Islet precursor cell (in vitro differentiated cells): ENCODE measurements around the gene NRF1.
"Not testable (repeated sequence)": the region's sequence is repeated elsewhere in the genome, so short reads cannot be mapped to it uniquely, and the experiment has no call there.

ENCODE experiments used
- DNase-seq: peaks from one replicate; pipeline ENCODE4 v3.0.0-alpha.2; 2018

Gene NRF1

DNA sequence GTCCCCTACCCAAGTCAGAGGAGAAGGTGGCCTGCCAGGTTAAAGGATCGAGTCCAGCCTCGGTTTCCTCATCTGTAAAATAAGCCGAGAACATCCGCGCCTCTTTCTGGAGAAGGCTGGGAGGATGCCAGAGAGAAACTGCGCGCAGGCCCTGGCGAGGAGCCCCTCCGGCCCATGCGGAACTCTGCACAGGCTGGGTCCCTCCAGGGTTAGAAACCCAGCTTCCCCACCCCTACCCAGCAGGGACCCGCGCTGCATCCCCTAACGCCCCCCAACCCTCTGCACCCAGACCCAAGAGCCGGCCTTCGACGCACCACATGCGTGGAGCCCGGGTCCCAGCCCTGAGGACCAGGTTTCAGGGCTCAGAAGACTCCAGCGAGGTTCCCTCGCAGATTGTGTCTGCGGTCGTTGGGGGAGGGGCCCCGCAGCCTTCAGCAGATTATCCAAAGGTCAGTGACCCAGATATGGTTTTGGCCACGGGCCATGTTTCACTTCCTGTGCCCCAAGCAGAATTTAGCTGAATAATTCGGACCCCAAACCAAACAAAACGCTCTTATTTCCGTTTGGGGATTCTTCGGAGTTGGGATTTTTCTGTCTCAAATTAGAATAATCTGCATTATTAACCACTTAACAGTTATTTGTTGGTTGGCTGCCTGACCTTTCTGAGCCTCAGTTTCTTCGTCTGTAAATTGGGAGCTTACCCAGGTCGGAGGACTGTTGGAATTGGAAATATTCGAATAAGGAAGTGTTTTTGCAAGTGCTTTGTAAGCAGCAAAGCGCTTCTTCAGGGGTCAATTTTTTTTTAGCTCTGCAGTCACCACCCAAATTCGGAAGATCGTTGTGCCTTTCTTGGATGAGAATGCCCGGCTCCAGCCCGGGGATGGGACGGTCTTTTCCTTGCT, 173.5 kb downstream of the NRF1 start:
- no peak for DNase-seq

DNA sequence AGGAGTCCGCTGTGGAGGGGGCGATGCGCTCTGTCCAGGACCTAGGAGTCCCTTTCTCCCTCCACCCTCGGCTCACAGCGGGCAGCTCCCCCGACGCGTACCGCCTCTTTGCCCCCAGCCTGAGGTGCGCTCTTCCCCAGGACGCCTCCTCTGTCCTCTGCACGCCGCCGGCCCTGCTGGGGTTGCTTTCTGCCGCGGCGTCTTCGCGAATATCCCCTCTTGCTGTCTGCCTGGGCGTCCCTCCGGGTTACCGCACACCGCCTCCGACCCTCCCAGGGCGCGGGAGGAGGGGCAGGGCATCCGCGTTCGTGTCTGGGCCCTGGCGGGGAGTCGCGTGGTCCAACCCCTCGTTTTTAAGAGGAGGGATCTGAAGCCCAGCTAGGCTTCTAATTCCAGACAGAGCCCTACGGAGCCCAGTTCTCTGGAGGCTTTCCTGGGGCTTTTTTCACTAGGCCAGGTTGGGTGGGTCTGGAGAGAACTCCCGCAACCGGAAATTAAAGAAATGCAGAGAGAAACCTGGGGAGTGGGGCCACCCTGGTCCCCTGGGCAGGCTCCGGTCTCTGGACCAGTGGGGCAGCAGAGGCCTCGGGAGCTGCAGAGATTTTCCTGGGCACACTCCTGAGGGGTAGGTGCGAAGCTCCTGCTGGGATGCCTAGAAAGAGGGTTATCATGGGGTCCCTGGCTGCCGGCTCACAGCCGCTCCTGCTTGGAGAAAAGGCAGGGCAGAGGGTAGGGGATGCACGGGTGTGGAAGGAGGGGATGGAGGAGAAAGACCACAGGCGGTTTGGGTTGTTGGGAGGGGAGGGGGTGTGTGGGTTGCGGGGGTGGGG, 174.4 kb downstream of the NRF1 start:
- no peak for DNase-seq

DNA sequence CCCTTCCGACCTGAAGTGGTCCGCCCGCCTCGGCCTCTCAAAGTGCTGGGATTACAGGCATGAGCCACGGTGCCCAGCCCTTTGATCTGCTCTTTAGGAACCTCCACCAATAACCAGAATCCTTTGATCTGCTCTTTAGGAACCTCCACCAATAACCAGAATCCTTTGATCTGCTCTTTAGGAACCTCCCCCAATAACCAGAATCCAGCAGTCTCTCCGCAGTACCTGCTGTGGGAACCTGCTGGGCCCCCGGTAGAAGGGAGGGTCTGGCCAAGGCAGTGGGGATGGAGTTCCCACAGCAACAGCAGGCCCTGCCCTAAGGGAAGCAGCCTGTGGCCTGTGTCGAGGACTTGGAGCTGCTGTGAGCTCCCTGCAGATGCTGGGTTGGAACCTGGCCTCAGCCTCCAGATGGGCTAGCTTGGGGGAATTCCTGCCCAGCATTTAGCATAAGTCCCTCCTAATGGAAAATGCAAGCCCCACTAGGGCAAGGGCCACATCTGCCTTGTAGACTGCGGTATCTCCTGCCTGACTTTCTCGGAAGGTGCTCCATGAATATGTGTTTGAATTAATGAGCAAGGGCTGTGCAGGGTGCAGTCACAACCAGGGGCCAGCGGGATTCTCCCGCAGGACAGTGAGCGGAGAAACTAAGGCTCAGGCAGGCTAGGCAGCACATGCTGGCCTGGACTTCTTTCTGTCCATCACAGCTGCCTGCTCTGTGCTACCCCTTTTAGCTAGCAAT, 175.5 kb downstream of the NRF1 start:
- peak; percentile 87 for DNase-seq

DNA sequence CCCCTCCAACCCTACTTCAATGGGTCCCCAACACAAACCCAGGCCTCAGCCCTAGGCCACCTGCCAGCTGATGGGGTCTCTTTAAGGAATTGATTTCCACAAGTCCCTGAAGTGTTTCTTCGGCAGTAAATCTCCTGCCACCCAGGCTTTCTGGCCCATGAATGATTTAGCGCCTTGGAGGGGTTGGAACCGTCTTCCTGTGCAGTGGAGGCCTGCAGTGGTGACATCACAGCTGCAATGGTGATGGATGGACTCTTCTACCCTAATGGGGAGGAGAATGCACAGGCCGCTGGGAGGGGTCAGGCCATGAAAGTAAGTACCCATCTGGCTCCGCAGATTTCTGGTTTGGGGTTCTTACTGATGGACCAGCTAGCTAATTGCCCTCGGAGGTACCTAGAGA, 177.5 kb downstream of the NRF1 start:
- no peak for DNase-seq

DNA sequence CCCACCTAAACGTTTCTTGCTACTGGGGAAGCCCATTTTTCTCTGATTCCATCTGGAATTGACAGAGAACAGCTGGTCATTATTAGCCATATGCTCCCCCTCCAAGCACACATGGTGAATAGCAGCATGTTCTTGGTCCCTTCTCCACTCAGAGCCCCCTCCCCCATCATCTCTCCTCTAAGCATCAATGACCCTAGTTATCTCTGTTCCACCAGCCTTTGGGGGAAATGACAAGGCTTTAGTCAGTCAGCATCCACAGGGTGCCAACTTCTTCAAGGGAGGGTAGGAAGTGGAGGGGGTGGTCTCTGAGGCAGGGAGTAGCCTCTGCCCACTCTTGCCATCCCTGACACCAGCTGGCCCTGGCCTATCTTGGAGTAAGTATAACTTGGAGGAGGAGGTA, 178.1 kb downstream of the NRF1 start:
- DNase-seq, result no peak

DNA sequence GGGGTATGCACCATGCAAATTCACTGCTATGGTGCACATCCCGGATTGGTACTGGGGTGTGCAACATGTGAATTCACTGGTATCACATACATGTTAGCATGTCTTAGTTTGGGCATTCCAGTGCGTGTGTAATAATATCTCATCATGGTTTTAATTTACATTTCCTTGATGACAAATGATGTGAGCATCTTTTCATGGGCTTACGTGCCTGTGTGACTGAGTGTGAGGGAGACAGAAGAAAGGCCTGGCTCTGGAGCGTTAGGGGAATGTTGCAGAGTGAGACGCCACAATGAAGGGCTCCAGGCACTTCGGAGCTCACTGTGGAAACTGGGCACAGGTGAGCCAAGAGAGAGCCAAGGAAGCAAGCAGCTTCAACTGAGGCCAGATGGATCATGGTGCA, 178.6 kb downstream of the NRF1 start:
- no peak for DNase-seq

DNA sequence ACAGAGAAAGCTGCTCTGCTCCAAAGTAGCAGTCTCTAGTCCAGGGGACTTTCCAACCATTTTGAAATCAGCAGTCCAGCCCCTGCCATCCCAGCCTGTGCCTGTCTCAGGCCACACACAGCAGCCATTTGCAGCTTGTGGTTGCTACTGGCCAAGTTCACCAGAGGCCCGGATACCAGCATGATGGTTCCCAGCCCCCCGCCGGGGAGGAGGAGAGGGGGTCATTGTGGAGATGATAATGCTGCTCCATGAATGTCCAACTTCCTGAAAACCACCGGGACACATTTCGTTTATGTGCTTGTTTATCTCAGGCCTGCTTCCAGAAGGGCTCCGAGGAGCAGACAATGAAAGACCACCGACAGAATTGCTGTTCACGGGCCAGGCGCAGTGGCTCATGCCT, 181.2 kb downstream of the NRF1 start:
- DNase-seq, result no peak

DNA sequence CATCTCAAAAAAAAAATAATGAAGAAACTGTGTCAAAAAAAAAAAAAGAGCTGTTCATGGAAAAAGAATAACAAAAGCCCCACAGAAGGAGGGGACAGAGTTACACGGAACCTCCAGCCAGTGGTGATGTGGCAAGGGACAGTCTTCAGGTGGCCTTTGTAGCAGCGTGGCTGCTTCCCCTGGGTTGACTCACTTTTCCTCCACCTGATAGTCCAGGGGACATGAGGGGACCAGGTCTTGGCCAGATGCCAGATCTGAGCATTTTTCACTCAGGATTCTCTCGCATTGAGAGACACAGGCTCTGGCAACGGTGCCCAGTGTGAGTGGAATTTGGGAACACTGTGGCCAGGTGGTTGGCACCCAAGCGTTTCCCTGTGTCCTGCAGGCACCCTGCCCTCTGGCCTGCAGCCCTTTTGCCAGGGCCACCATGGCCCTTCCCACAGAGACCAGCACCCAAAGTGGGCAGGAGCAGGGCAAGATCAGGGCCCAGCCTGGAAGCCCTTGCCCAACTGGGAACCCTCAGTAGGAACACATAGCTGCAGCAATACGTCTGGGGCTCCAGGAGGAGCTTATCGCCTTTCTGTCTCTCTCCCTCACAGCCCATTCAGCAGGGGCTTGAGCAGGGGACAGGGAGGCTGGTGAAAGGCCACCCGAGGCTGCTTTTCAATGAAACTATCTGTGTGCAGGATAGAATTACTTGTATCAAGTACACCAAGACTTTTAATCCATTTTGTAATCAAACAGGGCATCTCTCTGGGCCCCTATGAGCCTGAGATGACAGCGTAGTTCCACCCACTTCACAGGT, 182.2 kb downstream of the NRF1 start:
- DNase-seq, result peak; percentile 43

DNA sequence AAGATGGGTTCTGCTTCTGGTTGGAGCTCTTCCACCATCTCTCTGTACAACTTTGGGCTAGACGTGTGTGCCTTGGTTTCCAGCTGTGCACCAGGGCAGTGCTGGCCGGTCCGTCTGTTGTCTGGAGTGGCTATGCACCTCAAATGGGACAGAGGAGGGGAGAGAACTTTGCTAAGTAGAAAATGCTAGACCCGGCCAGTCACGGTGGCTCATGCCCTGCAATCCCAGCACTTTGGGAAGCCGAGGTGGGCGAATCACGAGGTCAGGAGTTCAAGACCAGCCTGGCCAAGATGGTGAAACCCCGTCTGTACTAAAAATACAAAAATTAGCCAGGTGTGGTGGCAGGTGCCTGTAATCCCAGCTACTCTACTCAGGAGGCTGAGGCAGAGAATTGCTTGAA, 182.9 kb downstream of the NRF1 start:
- DNase-seq, result not testable (repeated sequence)

DNA sequence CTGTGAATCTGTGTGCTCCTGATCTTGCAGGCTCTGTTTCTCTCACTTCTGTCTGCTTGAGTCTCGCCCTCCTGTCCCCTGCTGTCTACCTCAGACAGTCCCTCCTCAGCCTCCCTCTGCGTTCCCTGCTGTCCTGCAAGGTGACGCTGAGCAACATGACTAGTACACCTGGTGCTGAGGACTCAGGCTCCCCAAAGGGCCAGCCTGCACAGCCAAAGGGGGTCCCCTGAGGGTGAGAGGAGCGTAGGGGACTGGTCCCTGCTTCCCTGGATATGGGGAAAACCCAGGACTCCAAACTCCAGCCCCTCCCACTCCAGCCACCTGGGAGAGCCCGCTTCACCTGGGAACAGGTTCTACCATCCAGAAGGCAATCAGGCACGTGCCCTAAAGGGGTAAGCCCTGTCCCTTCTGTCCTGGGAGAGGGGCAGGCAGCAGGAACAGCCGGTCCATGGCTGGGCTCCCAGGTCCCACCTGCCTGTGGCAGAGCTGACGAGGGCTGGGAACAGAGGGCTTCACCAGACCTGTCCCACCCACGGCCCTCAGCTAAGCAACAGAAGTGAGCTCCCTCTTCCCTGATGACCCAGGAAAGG, 184.8 kb downstream of the NRF1 start:
- DNase-seq, result no peak

DNA sequence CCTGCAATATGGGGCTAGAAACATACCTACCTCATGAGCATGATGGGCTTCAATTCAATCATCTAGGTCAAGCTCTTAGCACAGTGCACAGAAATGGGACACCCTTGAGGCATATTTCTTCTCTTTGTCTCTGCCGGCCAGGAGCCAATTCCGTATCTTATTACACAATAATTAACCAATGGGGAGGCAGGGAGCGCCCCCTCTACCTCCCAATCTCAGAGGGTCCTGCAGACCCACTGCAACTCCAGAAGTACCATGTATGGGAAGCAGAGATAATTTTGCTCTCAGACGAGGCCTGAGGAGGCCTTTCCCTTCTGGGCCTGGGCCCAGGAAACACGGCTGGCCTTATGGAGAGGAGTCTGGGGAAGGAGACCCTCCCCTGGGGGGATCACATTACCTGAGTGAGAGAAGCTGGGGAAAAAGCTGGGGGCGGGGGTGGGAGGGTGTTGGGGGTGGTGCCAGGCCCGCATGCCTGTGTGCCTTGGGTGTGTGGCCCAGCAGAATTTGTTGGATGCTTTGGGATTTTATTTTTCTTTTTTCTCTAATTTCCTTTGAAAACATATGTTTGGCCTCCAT, 185.8 kb downstream of the NRF1 start:
- DNase-seq, result no peak

DNA sequence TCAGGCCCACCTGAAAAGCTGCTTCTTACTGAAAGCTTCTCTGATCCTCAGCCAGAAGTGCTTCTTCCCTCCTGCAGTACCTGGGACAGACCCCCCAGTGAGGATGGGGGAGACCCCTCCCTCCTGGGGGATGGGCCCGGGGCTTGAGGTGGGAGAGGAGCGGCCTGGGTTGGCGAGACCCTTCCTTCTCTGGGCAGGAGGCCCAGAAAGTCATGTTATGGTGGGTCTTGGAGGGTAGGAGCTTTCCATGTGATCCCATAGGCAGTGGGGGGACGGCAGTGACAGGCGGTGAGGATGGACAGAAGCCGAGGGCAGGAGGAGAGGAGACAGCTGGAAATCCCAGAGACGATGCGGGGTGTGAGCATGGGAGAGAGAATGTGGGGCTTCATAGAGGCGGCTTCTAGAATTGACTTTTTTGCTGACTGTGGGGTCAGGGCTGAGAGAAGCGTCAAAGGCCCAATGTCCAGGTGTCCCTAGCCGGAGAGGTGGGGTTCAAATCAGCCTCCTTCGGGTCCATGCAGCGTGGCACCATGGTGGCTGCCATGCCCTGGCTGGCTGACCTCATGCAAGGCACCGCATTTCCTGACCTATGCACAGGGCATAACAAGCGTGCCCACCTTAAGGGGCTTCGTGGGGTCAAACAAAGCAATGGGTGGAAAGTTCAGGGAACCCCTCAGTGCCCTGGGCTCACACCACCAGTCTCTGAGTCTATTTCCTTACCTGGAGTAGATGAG, 187.3 kb downstream of the NRF1 start:
- no peak for DNase-seq

DNA sequence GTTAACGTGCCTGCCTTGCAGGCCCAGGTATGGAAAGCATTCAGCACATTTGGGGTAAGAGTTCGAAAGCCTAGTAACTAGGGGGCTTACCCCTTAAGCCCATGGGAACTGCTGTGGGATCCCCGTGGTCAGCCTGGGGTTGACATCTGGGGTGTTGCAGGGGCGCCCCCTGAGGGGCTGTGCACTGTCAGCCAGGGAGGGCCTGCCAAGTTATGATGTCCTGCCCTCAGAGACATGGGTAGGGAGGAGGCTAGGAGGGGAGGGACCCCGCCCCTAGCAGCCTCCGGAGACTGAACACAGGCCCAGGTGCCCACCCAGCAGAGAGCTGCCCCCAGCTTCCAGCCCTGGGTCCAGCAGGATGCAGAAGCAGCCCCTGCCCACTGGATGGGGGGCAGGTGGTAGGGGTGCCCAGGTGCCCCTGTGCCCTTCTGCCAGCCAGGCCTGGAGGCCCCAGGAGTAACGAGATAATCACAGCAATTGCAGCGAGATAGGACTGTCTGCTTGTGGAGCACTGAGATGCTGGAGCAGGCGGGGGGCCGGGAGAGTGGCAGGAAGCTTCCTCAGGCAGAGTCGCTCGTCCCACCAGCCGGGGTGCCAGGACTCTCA, 187.9 kb downstream of the NRF1 start:
- no peak for DNase-seq

DNA sequence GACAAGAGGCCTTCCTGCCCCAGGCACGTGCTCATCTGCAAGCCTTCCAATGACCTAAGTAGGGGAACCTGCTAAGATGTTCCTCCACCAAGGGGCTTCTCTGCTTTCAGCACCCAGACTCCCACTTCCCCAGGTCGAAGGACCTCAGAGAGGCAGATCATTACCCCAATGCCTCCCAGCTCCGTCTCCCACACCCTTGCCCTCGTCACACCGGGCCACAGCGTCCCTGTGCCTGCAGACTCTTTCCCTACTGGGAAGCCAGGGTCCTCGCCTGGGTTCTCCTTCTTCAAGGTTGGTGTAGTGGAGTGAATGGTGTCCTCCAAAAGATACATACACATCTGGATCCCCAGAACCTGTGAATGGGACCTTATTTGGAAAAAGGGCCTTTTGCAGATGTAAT, 189.4 kb downstream of the NRF1 start:
- DNase-seq, result no peak

DNA sequence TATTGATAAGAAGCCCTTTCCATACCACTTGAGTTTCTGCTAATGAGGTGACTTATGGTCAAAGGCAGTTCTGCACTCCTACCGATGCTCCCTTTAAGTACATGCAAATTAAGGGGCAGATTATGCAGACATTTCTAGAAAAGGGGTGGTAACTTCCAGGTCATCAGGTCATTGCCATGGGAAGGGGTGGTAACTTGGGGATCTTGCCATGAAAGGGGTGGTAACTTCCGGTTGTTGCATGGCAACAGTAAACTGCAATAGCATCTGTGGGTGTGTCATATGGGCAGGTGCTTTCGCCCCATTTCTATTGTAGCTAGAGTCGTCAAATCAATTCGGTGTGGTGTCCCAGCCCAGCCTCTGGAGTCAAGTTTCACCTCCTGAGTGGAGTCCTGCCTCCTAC, 190.4 kb downstream of the NRF1 start:
- DNase-seq, result no peak

DNA sequence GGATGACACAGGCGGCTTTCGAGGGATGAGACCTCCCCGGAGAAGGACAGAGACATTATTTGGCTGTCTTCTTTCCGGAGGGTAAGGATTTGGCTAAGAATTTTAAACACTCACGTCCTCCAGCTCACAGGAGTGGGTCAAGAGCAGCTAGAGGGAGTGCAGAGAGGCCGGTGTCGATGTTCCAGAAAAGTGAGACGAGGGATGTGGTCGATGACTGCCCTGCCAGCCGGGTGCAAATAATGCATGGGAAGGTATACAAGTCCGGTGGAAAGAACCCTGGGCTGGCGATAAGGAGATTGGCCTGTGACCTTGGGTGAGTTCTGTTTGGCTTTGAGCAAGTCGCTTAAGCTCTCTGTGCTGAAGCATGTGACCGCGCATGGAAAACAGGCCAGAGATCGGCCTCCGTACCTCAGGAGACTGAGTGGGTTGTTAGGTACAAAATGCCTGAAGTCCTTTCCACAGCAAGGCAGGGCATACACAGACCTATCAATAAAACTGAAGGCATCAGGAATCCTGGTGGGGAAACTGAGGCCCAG, 192.1 kb downstream of the NRF1 start:
- DNase-seq, result no peak

DNA sequence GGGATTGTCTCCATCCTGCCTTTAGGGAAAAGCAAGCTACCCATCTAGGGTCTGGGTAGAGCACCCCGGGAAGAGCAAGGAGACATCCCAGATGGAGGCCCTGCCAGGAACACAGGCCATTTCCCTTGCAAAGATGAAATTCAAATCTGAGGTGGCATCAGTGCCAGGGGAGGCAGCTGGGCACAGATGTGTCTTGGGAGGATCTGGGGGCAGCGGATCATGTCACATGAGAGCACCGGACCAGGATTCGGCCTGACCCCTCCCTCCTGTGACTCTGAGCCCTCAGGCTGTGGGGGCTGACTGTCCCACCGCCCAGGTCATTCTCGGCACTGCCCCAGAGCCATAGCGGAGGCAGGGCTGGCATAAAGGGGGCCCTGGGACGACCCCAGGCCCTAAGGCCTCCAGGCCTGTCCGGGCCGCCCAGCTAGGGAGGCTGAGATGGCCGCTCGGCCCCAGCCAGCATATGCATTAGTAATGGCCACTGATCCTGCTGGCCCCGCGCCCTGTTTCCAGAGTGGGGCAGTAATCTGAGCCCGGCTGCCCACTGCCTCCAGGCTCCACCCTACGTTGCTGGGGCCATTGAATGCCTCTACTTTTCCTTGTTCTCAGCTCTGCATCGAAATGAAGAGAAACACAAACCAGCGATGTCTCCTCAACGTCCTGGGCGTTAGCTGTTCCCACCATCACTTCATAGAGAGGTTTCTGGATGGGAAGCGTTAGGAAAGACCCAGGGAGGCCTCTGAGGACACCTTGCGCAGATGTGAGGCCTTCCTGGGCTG, 192.8 kb downstream of the NRF1 start:
- DNase-seq, result no peak

DNA sequence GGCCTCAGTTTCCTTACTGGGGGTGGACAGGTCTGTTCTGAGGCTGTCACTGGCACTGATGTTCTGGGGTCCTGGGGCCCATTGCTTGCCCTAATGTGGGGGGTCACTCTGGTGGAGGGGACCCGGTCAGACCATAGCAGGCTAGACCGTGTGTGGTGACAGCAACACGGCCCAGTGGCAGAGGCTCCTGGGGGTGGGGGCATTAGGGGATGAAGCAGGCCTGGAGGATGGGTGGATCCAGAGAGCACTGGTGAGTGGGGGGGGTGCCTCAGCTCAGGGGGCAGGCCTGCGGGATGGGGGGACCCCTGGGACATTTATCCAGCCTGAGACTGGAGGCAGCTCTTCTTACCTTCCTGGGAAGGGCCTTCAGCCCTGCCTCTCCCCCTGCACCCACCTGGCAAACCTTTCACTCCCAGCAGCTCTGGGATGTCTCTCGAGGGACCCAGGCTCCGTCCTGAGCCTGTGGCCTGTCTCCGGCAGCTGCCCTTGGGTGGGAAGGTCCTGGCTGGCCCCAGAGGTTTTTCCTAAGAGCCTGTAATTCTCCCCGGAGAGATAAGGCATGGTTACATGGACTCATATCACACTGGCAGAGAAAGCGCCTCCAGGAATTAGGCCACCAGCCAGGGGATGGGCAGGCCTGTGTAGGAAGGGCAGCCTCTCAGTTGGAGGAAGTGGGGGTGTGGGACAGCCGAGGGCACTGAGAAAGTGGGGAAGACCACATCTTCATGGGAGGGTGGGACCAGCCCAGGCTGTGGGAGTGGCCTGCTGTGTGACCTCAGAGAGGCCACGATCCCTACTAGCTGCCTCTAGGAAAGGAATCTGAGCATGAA, 193.6 kb downstream of the NRF1 start:
- DNase-seq, result no peak
